Left colon (tissue), 2 donors: ENCODE data around the gene FAM187B. TPM values are rescaled to one million over a fixed set of nuclear protein-coding genes. Genes with fewer than 3 reads are reported as not detected.

ENCODE experiments used
- ATAC-seq: fragments of 200-7000 bp; cut with Tn5 transposase; one replicate; pipeline ENCODE4 v1.9.1; 2020; ENCODE audit warnings: mild to moderate bottlenecking, moderate library complexity
- DNase-seq, 2 donors: peaks; one replicate each; pipeline ENCODE4 v3.0.0-alpha.2; 2020
- intact Hi-C, 2 donors: fragments of 100-400 bp; cut with DNase I in 1 of 2; cut with micrococcal nuclease in 1 of 2; formaldehyde crosslinking; loops; one replicate each; pipeline versions ENCODE4 v1.11.2 to v1.14.0; 2022; cut with DNase I, micrococcal nuclease
- total RNA-seq, 2 donors: library from RNA; stranded (reverse); fragmentation: NEBNext Ultra II Directional; extraction: Animal tissue kit (Norgen Biotek cat#: 25700); gene quantifications; one replicate each; pipeline ENCODE4 v1.2.1, GENCODE V29; 2021
- donor health status: DM: no; HTN: no; CAD: no.
- donor health status: DM: yes; HTN: yes; CAD: no.

FAM187B gene
- total RNA-seq, 2 donors from 2014 or later = not detected

DNA sequence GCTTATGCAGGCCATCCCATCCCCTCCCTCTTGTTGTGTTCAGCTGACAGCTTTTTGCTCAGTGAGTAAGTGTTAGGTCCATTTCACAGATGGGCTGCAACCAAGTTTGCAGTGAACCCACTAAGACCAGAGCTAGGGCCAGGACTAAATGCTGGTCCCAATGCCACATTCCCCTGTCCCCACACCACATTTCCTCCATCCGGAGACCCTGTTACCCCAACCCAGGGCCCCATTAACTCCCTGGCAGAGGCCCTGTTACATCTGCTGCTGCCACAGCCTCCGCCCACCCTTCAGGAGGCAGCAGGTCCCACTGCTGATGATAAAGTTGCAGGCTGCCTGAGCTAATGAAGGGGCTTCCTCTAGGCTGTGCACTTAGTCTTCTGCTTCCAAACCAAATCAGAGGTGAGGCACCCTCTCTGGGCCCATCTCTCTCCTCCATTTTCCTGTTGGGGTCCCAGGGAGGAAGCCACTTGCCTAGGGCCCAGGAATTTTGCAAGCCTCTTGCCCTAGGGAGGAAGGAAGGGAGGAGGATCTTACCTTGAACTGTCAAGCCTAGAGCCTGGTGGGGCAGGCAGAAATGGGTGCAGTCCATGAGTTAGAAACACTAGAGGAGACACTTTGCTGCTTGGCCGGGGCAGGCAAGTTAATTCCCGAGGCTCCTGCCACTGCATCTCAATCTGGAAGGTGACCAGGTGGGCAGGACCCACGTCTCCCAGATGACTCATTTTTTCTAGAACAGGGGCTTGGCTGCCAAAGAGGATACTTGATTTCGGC lies 36.8 kb upstream of the FAM187B start:
- DNase-seq (no peak), ATAC-seq (no peak)
- intact Hi-C loops = no loop called here

GRCh38 chr19:35264268-35265125 lies 36.0 kb upstream of the FAM187B start:
- intact Hi-C loops = no loop called here
- DNase-seq (peak; percentile 3 to 20), ATAC-seq (no peak)

GRCh38 chr19:35262101-35262761 lies 33.7 kb upstream of the FAM187B start:
- peak in 1 of 2 donors; percentile 23 for DNase-seq
- intact Hi-C loops = no loop called here
- no peak for ATAC-seq

DNA sequence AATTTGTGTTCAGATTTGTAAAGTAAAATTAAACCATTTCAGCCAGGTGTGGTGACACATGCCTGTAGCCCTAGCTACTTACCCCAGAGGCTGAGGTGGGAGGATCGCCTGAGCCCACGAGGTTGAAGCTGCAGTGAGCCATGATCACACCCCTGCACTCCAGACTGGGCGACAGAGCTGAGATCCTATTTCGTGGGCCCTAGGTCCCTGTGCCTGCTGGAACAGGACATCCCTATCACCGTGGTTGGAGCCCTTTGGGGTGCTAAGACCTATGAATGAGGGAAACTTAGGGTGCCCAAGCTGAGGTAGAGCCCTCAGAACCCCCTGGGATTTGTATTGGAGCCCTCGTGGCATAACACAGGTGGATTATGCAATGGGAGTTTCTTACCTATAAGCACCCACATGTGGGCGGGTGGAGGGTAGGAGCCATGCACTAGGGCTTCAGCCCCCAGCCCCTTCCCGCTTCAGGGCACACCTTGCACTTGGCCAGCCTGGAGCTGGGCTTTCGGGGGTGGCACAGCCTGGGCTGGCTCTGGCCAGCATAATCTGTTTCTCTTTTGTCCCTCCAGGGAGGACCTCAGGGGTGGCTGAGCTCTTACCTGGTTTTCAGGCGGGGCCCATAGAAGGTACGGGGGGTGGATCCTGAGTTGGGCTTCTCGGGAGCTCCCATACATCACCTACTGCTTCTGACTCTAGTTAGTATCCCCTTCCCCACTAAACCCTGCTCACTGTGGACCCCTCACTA lies 33.0 kb upstream of the FAM187B start:
- ATAC-seq (no peak), DNase-seq (no peak)
- intact Hi-C loops = no loop called here

- intact Hi-C loops = no loop called here
- DNase-seq (no peak), ATAC-seq (no peak)
These were observed 32.3 kb upstream of the FAM187B start for GRCh38 chr19:35260694-35261304.

- ATAC-seq = no peak
- intact Hi-C loops = no loop called here
- no peak for DNase-seq
These were observed 28.5 kb upstream of the FAM187B start for GRCh38 chr19:35257113-35257461.

- DNase-seq (no peak), ATAC-seq (no peak)
- intact Hi-C loops = no loop called here
These were observed 28.0 kb upstream of the FAM187B start for GRCh38 chr19:35256566-35256965.

DNA sequence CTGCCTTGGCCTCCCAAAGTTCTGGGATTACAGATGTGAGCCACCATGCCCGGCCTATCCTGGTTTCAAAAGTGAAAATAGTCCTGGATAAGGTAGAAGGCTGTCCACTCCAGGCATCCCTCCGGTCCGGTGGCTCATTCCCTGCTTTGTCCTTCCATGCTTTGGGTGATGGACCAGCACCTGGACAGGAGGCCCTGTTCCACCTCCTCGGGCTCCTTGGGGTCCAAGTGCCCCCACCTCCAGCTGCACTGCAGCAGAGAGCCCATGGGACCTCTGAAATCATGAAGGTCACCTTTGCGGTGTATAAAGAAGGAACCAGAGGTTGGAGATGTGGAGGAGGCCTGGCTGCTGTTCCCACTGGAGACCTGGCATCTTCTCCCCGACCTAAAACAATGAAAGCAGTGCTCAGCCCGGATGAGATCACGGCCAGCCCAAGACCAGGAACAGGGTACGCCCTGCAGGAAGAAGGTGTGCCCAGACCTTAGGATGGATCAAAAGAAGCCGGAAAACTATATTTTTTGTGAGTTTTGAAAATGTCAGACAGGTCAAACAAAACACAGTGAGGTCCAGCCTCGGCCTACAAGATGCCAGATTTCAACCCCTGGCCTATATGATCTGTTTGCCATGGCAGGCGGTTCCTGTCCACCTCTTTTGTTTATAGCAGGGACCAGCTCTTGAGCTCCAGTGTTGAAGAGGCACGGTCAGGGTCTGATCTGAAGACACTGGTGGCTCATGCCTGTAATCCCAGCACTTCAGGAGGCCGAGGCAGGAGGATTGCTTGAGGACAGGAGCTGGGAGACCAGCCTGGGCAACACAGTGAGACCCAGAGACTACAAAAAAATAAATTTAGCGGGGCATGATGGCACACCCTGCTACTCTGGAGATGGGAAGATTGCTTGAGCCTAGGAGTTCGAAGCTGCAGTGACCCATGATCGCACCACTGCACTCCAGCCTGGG lies 26.1 kb upstream of the FAM187B start:
- intact Hi-C loops = no loop called here
- DNase-seq (no peak), ATAC-seq (no peak)

- intact Hi-C loops = no loop called here
- ATAC-seq = no peak
- DNase-seq = no peak
These were observed 25.1 kb upstream of the FAM187B start for GRCh38 chr19:35253316-35254286.

- intact Hi-C loops = no loop called here
- ATAC-seq (no peak), DNase-seq (no peak)
These were observed 22.9 kb upstream of the FAM187B start for GRCh38 chr19:35251456-35251855.

DNA sequence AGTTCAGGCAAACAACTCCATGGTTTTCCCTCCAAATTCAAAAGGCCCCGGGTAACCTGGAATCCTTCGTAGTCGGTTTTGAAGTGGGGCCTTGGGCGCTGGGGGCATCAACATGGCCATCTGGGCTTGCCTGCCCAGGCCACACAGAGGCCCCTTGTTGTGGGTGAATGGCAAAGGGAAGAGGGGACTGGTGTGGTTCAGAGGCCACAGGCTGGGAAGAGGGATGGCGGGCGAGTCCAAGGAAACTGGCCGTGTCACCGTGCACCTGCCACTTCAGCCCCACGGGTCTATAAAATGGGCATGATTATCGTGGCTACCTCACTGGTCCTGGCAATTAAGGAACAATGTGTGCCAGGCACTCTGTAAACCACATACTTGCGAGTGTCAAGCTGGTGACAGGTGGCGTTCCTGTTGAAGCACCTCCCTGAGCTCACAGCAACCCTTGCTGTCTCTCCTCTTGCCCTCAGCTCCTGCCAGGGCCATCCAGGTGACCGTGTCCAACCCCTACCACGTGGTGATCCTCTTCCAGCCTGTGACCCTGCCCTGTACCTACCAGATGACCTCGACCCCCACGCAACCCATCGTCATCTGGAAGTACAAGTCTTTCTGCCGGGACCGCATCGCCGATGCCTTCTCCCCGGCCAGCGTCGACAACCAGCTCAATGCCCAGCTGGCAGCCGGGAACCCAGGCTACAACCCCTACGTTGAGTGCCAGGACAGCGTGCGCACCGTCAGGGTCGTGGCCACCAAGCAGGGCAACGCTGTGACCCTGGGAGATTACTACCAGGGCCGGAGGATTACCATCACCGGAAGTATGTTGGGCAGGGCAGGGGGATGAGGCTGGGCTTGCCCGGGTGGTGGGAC lies 21.5 kb upstream of the FAM187B start:
- DNase-seq (no peak), ATAC-seq (no peak)
- intact Hi-C loops = no loop called here

GRCh38 chr19:35249146-35249847 lies 20.8 kb upstream of the FAM187B start:
- DNase-seq = peak; percentile 41 to 54
- intact Hi-C loops = no loop called here
- ATAC-seq = peak; percentile 23

GRCh38 chr19:35248310-35249145 lies 20.0 kb upstream of the FAM187B start, which contains the start of gene LSR:
TSS of gene LSR (plus strand) at chr19:35249002. CDS start at chr19:35249023, 21 bp downstream.
- ATAC-seq (peak; percentile 89), DNase-seq (peak; percentile 92 to 93)
- intact Hi-C loops = no loop called here
